ENCODE measurements around the gene DPF3. TPM values are rescaled to one million over a fixed set of nuclear protein-coding genes. Genes with fewer than 3 reads are reported as not detected.

Gene DPF3
- total RNA-seq, 4 donors from 2014 or later, result 0.39 to 3.4 (median 1.6) TPM

DNA sequence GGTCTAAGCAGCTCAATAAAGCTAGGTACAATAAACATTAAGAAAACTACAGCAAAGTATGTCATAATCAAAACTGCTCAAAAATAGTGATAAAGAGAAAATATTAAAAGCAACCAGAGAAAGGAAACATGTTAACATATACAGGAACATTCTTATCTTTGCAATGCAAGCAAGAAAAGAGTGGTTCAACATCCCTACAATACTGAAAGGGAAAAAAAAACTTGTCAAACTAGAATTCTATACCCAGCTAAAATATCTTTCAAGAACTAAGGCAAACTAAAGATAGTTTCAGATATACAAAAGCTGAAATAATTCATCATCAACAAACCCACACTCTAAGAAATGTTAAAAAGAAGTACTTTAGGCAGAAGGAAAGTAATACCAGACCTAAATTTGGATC is 134.2 kb downstream of the DPF3 start:
- Histone ChIP-seq H3K4me1 (no peaks in the 10 kb centered on the region), H3K36me3 (no peaks in the 10 kb centered on the region), H3K27ac (no peak overlapping the region), H3K4me3 (no peak overlapping the region), H3K9me3 (peaks cover 22% of the 10 kb centered on the region), H3K27me3 (no peaks in the 10 kb centered on the region)
- TF ChIP-seq POLR2AphosphoS5 (IDR thresholded peaks at IDR 0.05) (no peak), POLR2A (IDR thresholded peaks at IDR 0.05) (no peak), EP300 (IDR thresholded peaks at IDR 0.05) (no peak)
- TF ChIP-seq, protein P1, sequence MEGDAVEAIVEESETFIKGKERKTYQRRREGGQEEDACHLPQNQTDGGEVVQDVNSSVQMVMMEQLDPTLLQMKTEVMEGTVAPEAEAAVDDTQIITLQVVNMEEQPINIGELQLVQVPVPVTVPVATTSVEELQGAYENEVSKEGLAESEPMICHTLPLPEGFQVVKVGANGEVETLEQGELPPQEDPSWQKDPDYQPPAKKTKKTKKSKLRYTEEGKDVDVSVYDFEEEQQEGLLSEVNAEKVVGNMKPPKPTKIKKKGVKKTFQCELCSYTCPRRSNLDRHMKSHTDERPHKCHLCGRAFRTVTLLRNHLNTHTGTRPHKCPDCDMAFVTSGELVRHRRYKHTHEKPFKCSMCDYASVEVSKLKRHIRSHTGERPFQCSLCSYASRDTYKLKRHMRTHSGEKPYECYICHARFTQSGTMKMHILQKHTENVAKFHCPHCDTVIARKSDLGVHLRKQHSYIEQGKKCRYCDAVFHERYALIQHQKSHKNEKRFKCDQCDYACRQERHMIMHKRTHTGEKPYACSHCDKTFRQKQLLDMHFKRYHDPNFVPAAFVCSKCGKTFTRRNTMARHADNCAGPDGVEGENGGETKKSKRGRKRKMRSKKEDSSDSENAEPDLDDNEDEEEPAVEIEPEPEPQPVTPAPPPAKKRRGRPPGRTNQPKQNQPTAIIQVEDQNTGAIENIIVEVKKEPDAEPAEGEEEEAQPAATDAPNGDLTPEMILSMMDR (IDR thresholded peaks at IDR 0.05), result no peak
- no peak for DNase-seq (ENCODE audit: low spot score in 2 of 2)

DNA sequence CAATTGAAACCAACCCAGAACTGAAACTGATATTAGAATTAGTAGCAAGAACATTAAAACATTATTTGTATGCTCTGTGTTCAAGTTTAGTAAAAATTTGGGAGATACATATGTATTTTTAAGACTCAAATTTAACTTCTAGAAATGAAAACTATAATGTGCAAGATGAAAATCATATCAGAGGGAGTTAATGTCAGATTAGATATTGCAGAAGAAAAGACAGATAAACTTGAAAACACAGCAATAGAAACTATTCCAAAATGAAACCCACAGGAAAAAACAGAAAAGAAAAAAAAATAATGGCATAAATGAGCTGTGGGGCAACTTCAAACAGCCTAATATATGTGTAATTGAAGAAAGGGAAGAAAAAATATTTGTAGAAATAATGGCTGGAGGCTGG is 134.9 kb downstream of the DPF3 start:
- no peaks in the 10 kb centered on the region for H3K4me1 ChIP-seq
- H3K27me3 ChIP-seq, result no peaks in the 10 kb centered on the region
- H3K36me3 ChIP-seq, result no peaks in the 10 kb centered on the region
- no peak overlapping the region for H3K27ac ChIP-seq
- H3K9me3 ChIP-seq, result peaks cover 22% of the 10 kb centered on the region
- no peak for DNase-seq (ENCODE audit: low spot score in 2 of 2)
- no peak overlapping the region for H3K4me3 ChIP-seq
- TF ChIP-seq POLR2AphosphoS5 (IDR thresholded peaks at IDR 0.05), result no peak

DNA sequence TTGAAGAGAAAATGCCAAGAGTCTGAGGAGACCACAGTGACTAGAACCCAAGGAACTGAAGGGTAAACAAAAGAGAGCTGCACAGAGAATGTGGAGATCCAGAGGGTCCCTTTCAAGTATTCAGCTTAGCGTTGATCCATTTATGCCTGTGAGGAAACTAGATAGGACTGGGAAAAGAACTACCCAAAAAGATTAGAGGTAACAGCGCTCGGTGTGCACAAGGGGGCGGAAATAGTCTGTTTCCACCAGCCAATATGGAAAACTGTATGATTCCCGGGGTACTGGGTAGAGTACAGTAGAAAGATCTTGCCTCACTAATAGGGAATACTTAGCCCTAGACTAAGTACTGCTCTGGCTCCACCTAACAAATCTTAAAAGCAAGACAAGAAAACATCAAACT is 135.5 kb downstream of the DPF3 start:
- no peaks in the 10 kb centered on the region for H3K4me1 ChIP-seq
- TF ChIP-seq, protein P1 (IDR thresholded peaks at IDR 0.05), result no peak
- TF ChIP-seq POLR2A (IDR thresholded peaks at IDR 0.05) (no peak), EP300 (IDR thresholded peaks at IDR 0.05) (no peak), POLR2AphosphoS5 (IDR thresholded peaks at IDR 0.05) (no peak)
- WGBS, result 77% methylated on average over 5 of the region's 5 CpGs

DNA sequence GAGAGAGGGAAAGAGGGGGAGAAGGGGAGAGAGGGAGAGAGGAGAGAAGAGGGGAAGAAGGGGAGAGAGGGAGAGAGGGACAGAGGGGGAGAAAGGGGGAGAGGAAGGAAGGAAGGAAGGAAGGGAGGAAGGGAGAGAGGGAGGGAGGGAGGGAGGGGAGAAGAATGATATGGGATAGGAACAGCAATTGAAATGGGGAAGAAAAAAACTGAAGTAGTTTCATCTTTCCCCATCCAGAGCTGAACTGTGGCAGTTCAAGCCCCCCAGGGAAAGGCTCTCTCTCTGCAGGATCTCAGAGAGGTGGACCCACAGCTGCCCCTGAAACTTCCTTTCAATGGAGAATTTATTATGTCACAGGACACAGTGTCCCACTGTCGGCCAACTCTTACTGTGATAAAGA is 136.9 kb downstream of the DPF3 start:
- Histone ChIP-seq H3K9me3 (peaks cover 22% of the 10 kb centered on the region), H3K27me3 (no peaks in the 10 kb centered on the region), H3K4me1 (no peaks in the 10 kb centered on the region), H3K36me3 (no peaks in the 10 kb centered on the region), H3K4me3 (no peak overlapping the region), H3K27ac (no peak overlapping the region)
- DNase-seq (ENCODE audit: low spot score in 2 of 2), result no peak
- TF ChIP-seq, protein P1 (IDR thresholded peaks at IDR 0.05), result no peak
- TF ChIP-seq POLR2AphosphoS5 (IDR thresholded peaks at IDR 0.05), result no peak
- TF ChIP-seq POLR2A (IDR thresholded peaks at IDR 0.05), result no peak
- TF ChIP-seq EP300 (IDR thresholded peaks at IDR 0.05), result no peak
- 88% methylated on average over 1 of the region's 1 CpG for WGBS

More for the DNA sequence above, 135.5 kb downstream of the DPF3 start:
- no peaks in the 10 kb centered on the region for H3K27me3 ChIP-seq
- no peak for DNase-seq (ENCODE audit: low spot score in 2 of 2)
- no peaks in the 10 kb centered on the region for H3K36me3 ChIP-seq
- H3K4me3 ChIP-seq, result no peak overlapping the region
- H3K27ac ChIP-seq, result no peak overlapping the region
- H3K9me3 ChIP-seq, result peaks cover 22% of the 10 kb centered on the region

DNA sequence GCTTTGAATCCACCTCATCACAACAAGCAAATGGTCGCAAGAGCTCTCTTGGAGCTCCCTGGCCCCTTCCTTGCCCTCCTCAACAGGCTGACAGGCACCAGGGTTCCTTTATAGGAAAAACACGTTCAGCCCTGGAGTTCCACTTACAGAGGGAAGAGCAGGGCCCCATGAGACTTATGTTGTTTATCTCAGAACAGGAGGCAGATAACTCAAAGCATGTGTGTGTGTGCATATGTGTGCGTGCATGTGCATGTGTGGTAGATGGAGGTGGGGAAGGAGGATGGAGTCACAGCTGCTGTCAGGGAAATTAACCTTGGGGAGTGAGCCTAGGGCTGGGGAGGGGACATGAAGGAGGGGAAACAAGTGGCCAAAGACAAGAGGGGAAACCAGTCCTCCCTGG is 138.1 kb downstream of the DPF3 start:
- Histone ChIP-seq H3K9me3 (peaks cover 18% of the 10 kb centered on the region), H3K36me3 (no peaks in the 10 kb centered on the region), H3K4me1 (no peaks in the 10 kb centered on the region), H3K27ac (no peak overlapping the region), H3K27me3 (no peaks in the 10 kb centered on the region), H3K4me3 (no peak overlapping the region)
- DNase-seq (ENCODE audit: low spot score in 2 of 2), result no peak
- 71% methylated on average over 3 of the region's 3 CpGs for WGBS
- no peak for TF ChIP-seq POLR2AphosphoS5 (IDR thresholded peaks at IDR 0.05)
- no peak for TF ChIP-seq EP300 (IDR thresholded peaks at IDR 0.05)
- TF ChIP-seq POLR2A (IDR thresholded peaks at IDR 0.05), result no peak
- TF ChIP-seq, protein P1 (IDR thresholded peaks at IDR 0.05), result no peak

DNA sequence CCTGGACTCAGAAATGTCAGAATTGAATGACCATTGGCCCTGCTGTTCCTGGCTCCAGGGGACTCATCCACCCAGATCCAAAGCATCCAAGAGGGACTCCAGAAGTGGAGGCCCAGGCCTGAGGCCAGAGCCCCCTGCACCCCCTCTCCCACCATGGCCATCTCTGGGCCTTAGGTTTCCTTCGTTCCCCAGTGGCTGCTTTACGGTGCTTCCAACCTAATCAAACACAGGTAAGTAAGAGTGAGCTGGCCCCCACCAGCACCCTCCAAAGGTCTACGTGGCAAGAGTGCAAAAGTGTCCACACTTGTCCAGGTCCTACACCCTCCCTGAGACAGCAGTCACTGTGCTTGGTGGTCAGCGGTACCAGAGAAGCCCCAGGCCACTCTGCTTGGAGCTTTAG is 139.0 kb downstream of the DPF3 start:
- TF ChIP-seq, protein P1 (IDR thresholded peaks at IDR 0.05), result no peak
- TF ChIP-seq POLR2A (IDR thresholded peaks at IDR 0.05) (no peak), EP300 (IDR thresholded peaks at IDR 0.05) (no peak)
- Histone ChIP-seq H3K27me3 (no peaks in the 10 kb centered on the region), H3K27ac (no peak overlapping the region), H3K4me1 (no peaks in the 10 kb centered on the region), H3K36me3 (no peaks in the 10 kb centered on the region), H3K4me3 (no peak overlapping the region), H3K9me3 (peaks cover 10% of the 10 kb centered on the region)
- 94% methylated on average over 4 of the region's 4 CpGs for WGBS
- DNase-seq (ENCODE audit: low spot score in 2 of 2), result no peak

Measured in suprapubic skin (tissue), 4 donors.